ENCODE results near the gene CACNA1I. TPM values are rescaled to one million over a fixed set of nuclear protein-coding genes. Genes with fewer than 3 reads are reported as not detected.

Gene CACNA1I
- total and polyA plus RNA-seq, 2 donors (not counting 3 experiments of a cell fraction or from before 2014, with no cell fraction given) = not detected

DNA sequence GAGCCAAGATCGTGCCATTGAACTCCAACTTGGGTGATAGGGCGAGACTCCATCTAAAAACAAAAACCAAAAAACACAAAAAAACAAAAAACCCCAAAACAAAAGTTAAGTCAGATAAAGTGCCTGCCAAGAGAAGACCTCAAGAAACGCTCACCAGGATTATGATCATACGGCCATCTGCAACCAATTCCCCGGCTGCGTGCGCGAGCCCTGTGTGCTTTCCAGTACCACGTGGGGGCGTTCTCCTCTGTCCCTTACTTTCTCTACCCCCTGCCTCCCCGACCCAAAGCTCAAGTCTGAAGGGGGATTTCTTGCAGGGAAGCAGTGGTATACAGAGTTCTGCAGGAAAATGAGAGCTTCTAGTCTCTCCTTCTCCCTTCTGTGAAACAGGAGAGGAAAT lies 27.5 kb upstream of the CACNA1I start:
- no peaks in the 10 kb centered on the region for H3K4me1 ChIP-seq (ENCODE audit: control insufficient read depth, extremely low read depth, insufficient read depth, low read length)
- H3K9me1 ChIP-seq (replicated peaks; ENCODE audit: control insufficient read depth, extremely low read depth, insufficient read depth, low read length) = no peaks in the 10 kb centered on the region
- H3K9me3 ChIP-seq (replicated peaks; ENCODE audit: control insufficient read depth, insufficient read depth, low read length) = no peaks in the 10 kb centered on the region
- intact Hi-C loops (cut with micrococcal nuclease) = loop anchor here (2.0 kb wide), 1 partner anchor 482 kb away; no protein-coding TSS in a partner anchor
- FAIRE-seq (no peak), DNase-seq (ENCODE audit: low read depth, low spot score) (no peak)
- no peaks in the 10 kb centered on the region for H3K79me2 ChIP-seq (ENCODE audit: control insufficient read depth, insufficient read depth, low read length)
- no peak overlapping the region for H3K9ac ChIP-seq (replicated peaks; ENCODE audit: extremely low read depth, insufficient read depth, low read length)
- ChIA-PET POLR2A (no interaction called here), CTCF (interaction anchor here (0.5 to 4.2 kb wide), 21 partner anchors 8 to 1356 kb away, joined by 3 to 51 read pairs (median 3); partner anchors contain the start of gene CACNA1I)
- BruUV-seq (replicated peaks) = no TSS peak
- no peaks in the 10 kb centered on the region for H3K27me3 ChIP-seq (ENCODE audit: control insufficient read depth in 2 of 2, insufficient read depth in 2 of 2, low read length in 2 of 2)
- H2AFZ ChIP-seq (ENCODE audit: low read depth, low read length) = no peak overlapping the region
- H3K36me3 ChIP-seq (ENCODE audit: control insufficient read depth in 2 of 2, extremely low read depth in 1 of 2, insufficient read depth in 2 of 2, low read length in 2 of 2) = no peaks in the 10 kb centered on the region
- no peak overlapping the region for H3K4me2 ChIP-seq (ENCODE audit: insufficient read depth, low read length)
- H4K20me1 ChIP-seq (replicated peaks; ENCODE audit: control insufficient read depth, extremely low read depth, insufficient read depth, low read length) = no peaks in the 10 kb centered on the region
- no peak overlapping the region for H3K4me3 ChIP-seq (replicated peaks in 1 of 3; ENCODE audit: insufficient read depth in 1 of 3, low read depth in 1 of 3, low read length in 3 of 3)
- H3K27ac ChIP-seq (ENCODE audit: insufficient read depth, low read depth, low read length) = no peak overlapping the region
- dilution Hi-C loops (cut with MboI; ENCODE audit: extremely low pct_ligation_motif_present, low sequenced_read_pairs) = no loop called here
- TF ChIP-seq MYC (IDR thresholded peaks at IDR 0.05; ENCODE audit: low read depth, low read length) (no peak), EZH2 (IDR thresholded peaks at IDR 0.05; ENCODE audit: borderline replicate concordance, low read depth, low read length, severe bottlenecking) (no peak), FOS (IDR thresholded peaks at IDR 0.05; ENCODE audit: borderline replicate concordance, insufficient read depth, low read length) (no peak), GATA2 (IDR thresholded peaks at IDR 0.05; ENCODE audit: insufficient read depth, insufficient read length, low read depth, low read length) (no peak), POLR2AphosphoS5 (IDR thresholded peaks at IDR 0.05; ENCODE audit: insufficient read depth, low read depth, low read length) (no peak), POLR2A (IDR thresholded peaks at IDR 0.05; ENCODE audit: low read depth, low read length) (no peak), JUN (IDR thresholded peaks at IDR 0.05; ENCODE audit: borderline replicate concordance, insufficient read depth, insufficient read length, low read depth) (no peak)
- TF ChIP-seq, protein P1, sequence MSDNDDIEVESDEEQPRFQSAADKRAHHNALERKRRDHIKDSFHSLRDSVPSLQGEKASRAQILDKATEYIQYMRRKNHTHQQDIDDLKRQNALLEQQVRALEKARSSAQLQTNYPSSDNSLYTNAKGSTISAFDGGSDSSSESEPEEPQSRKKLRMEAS (IDR thresholded peaks at IDR 0.05; ENCODE audit: insufficient read depth, insufficient read length) = peak; percentile 35
- TF ChIP-seq, protein P2, sequence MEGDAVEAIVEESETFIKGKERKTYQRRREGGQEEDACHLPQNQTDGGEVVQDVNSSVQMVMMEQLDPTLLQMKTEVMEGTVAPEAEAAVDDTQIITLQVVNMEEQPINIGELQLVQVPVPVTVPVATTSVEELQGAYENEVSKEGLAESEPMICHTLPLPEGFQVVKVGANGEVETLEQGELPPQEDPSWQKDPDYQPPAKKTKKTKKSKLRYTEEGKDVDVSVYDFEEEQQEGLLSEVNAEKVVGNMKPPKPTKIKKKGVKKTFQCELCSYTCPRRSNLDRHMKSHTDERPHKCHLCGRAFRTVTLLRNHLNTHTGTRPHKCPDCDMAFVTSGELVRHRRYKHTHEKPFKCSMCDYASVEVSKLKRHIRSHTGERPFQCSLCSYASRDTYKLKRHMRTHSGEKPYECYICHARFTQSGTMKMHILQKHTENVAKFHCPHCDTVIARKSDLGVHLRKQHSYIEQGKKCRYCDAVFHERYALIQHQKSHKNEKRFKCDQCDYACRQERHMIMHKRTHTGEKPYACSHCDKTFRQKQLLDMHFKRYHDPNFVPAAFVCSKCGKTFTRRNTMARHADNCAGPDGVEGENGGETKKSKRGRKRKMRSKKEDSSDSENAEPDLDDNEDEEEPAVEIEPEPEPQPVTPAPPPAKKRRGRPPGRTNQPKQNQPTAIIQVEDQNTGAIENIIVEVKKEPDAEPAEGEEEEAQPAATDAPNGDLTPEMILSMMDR (IDR thresholded peaks at IDR 0.05; ENCODE audit: extremely low read depth in 1 of 2, insufficient read depth in 1 of 2, low read depth in 1 of 2, low read length in 2 of 2) = peak; percentile 39 to 68
